NCI-H526 treated with DMSO at 0.1 percent for 48 hours (cell line): ENCODE results near the gene FOXA3.

ENCODE experiments used
- DNase-seq: peaks from one replicate; lab custom pipeline; 2025; lab: John Stamatoyannopoulos, UW

FOXA3 gene

DNA sequence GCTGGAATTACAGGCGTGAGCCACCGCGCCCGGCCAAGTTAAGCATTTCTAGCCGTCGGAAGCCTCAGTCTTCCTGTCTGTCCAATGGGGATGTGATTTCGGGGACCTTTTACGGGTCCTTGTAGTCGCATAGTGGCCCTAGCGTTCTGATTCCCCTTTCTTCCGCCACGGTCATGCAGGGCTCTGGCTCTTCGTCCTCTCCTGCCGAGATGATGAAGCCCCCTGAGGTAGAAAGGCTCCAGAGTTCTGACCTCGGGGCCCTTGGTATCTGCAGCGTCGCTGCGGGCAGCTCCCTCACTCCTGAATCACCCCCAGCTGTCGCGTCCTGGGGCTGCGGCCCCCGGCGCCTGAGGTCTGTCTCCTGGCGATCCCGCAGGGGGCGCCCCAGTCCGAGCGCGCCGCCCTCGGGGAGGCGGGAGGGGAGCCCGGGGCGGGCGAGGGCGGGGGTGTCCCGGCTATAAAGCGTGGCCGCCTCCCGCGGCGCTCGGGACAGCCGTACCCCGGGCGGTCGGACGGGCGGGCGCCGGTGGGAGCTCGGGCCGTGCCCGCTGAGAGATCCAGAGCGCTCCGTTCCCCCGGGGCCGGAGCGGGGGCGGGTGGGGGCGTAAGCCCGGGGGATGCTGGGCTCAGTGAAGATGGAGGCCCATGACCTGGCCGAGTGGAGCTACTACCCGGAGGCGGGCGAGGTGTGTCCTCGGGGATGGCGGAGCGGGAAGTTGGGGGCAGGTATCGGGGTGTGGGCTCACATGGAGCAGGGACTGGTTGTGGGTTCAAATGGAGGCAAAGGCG lies at the start of gene FOXA3:
Gene FOXA3 (plus strand): TSS at position 487 of the 789 bp plus-strand sequence. CDS start 131 bp downstream, at position 618.
- DNase-seq, result peak; percentile 18

DNA sequence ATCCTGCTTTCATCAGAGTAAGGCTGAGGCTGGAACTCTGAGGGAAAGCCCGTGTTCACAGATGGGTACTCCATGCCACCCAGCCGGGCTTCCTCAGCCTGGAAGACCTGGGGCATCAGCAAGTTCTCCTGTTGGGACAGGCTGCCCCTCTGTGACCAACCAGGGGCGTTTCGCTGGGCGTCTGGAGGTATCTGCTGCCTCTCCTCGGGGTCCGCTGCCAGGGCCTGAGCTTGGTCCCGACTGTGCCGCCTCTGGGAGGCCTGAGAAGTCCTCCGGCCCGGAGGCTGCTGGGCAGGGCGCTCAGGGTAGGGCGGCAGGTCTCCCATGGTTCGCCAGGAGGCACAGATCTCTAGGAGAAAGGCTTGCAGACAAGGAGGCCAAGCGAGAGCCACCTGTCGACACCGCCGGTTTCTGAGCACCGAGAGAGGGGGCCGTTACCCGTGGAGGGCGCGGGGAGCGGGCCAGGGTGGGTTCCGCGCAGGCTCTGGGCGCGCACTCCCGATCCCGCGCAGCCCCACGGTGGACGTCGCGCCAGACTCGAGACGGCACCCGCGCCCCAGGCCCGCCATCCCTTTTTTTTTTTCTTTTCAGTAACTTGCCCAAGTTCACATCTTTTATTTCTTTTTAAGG lies 49.2 kb upstream of the FOXA3 start, which contains the start of gene RSPH6A:
Gene RSPH6A (minus strand): TSS at position 458 of the 630 bp plus-strand sequence. CDS start 132 bp downstream, at position 326.
- DNase-seq, result no peak

DNA sequence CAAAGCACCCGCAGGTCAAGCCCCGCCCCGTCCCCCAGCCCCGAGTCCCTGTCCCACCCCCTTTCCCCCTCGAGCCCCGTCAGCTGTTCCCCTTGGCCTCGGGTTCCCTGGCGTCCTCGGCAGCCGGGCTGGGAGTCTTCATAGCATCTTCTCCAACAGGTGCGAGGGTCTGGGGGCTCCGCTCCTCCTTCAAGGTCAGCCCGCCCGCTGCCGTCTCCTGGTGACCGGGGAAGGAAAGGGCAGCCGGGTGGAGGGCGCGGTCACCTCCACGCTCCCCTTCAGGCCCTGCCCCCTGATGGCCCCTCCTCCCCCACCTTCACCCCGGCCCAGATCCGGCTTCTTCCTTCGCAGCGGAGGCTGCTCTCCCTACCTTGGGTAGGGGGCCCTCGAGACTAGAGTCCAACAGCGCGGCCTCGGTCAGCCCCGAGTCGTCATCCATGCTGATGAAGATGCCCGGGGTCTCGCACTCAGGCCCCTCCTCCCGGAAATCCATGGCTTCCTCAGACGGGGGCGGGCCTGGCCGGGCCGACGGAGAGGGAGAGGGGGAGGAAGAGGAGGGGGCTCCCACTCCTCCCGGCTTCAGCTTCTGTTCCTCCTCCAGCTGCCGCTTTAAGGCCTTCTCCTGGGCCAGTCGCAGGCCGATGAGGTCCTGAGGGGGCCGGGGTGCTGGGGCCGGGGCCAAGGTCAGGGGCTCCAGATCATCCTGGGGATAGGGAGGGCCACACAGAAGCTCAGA lies 48.5 kb upstream of the FOXA3 start:
- DNase-seq, result no peak

DNA sequence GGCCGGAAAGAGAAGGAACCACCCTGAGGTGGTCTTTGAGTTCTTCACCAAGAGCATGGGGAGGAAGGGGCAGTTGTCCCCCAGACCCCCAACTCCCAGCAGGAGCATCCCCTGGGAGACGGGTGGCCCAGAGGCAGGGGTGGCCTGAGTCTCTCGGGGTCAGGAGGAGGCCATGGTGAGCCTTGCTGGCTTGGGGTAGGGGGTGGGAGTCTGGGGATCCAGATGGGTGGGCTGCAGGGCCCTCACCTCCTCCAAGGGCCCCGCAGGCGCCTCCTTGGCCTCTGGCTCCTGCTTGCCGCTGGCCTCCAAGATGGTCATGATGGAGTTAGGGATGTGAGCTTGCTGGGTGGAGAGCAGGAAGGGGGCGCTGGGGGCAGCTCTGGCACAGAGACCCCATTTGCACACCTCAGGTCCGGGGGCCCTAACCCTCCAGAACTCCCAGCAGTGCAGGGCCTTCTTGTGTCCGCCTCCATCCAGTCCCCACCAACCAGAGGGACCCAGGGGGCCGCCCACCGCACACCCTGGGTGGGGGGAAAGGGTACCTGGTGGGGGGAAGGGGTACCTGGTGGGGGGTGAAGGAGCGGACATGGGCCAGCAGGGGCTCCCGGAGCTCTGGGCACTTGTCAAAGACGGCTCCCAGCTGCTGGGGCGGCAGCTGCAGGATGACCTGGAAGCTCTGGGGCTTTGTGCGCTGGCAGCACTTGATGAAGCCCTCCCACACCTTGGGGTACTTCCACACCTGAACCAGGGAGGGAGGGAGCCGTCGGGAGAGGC lies 47.7 kb upstream of the FOXA3 start:
- no peak for DNase-seq

DNA sequence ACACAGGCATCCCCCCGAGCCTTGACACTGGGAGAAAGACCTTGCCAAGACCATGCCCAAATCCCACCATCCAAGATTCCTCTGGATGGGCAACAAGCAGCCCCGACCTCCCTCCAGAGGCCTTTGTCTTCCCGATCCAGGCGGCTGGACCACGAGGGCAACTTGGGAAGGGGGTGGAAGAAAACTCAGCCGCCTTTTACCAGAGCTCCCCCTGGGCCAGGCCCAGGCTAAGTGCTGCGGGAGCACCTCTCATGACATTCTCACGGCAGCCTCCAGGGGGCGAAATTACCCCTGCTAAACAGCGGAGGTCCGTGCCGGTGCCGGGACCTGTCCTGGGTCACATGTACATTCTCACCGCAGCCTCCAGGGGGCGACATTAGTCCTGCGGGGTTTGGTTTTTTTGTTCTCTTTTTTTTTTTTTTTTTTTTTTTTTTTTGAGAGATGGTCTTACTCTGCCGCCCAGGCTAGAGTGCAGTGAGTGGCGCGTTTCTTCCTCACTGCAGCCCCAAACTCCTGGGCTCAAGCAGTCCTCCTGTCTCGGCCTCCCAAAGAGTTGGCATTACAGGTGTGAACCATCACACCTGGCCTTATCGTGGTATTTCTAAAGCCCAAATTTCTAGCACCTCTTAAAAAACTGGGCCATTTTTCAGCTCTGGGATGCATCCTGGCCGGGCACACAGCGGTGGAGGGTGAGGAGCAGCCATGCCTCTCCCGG lies 47.0 kb upstream of the FOXA3 start:
- DNase-seq, result peak; percentile 68

DNA sequence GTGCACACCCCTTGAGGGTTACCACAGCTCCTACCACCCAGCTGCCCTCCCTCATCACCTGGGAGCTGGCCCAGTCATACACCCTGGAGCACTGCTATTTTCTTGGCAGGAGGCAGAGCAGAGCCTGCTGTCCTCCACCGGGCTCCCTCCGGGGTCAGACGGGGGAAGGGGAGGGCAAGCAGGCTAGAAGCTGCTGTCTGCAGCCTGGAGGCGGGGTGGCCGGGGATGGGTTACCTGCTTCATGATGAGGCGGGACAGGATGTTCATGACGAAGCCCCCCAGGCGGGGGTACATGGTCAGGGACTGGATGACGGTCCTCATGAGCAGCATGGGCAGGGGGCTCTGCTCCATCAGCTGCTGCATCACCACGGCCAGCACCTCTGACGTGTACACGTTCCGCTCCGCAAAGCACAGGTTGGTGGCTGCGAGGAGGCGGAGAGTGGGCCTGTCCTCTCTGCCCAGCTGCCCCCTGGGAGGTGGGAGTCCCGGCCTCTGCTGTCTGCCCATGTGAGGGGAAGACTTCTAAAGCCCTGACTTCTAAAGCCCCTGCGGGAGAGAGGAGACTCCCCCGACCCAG lies 46.3 kb upstream of the FOXA3 start:
- DNase-seq, result no peak

DNA sequence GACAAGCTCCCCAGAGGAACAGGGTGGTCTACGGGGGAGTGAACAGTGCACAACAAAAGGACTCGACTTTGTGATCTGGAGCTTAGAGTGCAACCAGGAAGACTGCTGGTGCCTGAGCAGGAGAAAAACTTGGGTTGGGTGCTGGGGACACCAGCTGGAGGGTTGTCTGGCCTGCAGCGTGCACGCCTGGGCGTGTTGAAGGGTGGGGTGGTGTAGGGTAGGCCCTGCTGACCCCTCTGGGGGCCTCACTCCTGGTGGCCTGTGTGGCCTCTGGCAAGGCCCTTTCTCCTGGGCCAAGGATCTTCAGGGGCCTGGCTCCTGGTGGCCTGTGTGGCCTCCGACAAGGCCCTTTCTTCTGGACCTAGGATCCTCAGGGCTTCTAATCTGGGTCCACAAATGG lies 44.4 kb upstream of the FOXA3 start:
- no peak for DNase-seq

DNA sequence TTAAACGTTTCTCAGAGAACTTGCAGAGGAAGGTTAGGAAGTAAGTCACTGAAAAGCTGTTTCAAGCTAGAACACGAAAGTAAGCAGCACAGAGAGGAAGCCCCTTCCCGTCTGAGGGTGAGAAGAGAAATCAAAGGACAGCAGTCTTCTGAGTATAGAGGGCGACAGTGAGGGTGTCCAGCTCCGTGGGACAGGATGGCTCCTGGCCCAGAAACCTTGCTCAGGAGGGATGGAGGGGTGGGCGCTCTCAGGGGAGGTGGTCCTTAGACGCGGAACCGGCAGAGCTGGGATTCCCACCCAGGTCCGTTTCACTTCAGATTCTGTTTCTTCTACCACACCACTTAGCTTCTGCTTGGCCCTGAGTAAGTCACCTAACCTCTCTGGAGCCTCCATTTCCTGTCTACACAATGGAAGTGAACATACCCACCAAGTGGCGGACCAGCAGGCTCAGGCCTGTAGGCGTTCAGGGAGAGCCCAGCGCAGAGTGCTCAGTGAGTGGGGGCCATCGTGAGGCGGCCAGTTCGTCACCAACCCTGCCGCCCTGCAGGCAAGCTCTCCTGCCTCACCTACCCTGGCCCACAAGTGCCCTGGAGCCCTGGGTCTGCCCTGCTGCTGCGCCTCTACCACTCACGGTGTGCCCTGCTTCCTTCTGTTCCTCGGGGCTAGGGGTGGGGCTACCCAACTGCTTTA lies 43.6 kb upstream of the FOXA3 start:
- no peak for DNase-seq

DNA sequence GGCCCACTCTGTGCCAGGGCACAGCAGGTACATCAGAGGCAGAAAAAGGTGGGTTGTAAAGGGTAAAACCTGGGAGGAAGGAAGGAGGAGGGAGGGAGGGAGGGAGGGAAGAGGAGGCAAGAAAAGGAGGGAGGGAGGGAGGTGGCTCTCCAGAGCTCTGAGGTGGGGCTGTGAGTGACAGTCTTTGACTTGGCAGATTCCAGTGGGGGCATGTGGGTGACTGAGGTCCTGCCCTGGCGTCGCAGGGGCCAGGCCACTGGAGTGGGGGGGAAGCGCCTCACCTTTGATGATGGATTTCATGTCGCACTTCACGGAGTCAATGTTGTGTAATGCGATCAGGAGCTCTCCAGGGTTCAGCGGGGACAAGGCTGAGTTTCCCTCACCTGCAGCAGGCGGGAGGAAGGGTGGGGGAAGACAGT lies 43.0 kb upstream of the FOXA3 start:
- DNase-seq, result no peak

DNA sequence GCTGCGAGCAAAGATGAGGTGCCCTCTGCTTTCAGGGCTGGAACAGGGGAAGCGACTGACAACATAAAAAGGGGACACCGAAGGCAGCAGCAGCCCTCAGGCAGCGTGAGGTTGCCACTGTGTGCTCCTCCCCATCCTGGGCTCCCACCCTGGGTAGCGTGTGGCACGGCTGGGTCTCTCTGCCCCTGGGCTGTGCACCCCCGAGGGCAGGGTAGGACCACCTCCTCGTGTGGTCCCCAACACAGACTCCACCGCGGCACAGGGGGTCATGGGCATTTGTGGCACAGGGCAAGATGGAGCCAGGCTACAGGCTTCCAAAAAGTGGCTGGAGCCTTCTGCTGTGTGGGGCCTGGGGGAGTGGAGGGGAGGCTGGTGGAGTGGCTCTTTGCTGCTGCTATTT lies 42.6 kb upstream of the FOXA3 start:
- no peak for DNase-seq

DNA sequence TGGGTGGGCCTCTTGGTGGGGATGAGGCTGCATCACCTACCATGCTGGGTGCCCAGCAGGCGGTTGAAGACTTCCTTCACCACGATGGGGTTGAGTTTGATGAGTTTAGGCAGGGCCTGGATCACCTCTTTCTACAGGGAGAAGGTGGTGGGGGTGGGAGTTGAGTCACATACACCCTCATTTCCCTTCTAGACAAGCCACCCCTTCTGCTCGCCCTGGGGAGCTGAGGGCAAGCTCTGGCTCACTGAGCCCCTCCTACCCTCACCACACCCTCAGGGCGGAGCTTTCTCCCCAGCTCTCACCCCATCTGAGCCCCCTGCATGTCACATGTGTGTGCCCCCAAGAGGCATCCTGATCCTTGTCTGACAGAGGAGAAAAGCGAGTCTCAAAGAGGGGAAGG lies 41.4 kb upstream of the FOXA3 start:
- no peak for DNase-seq

DNA sequence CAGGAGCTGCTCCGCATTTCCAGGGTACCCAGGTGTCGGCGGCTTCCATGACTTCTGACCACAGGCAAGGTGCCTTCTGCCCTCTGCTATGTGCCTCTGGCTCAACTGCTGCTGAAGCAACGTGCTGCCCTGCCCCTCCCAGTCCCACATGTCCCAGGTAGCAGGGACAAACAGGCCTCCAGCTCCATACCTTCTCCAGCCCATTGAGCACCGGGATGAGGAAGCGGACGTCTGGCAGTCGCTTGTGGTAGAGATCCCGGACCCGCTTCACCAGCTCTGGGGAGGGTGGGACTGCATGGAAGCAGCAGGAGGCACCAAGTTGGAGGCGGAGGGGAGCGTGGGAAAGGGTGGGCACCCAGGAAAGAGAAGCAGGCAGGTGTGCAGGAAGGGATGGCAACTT lies 40.9 kb upstream of the FOXA3 start:
- DNase-seq, result no peak

DNA sequence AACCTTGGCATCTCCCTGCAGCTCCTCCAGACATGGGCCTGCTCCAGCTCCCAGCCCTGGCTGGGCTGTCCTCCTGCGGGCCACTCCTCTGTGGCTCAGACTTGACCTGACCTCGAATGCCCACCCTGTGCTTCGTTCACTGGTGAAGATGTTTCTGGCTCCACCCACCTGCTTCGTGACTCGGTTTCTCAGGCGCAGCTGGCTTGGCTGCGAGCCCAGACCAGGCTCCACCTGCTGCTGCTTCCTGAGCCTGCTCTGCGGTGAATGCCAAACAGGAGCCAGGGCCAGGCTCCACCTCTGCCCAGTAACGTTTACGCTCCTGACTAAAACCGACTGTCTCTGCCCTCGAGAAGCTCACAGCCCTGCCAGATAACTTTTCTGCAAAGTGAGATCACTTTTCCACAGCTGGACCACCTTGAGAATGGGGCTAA lies 40.1 kb upstream of the FOXA3 start:
- no peak for DNase-seq

DNA sequence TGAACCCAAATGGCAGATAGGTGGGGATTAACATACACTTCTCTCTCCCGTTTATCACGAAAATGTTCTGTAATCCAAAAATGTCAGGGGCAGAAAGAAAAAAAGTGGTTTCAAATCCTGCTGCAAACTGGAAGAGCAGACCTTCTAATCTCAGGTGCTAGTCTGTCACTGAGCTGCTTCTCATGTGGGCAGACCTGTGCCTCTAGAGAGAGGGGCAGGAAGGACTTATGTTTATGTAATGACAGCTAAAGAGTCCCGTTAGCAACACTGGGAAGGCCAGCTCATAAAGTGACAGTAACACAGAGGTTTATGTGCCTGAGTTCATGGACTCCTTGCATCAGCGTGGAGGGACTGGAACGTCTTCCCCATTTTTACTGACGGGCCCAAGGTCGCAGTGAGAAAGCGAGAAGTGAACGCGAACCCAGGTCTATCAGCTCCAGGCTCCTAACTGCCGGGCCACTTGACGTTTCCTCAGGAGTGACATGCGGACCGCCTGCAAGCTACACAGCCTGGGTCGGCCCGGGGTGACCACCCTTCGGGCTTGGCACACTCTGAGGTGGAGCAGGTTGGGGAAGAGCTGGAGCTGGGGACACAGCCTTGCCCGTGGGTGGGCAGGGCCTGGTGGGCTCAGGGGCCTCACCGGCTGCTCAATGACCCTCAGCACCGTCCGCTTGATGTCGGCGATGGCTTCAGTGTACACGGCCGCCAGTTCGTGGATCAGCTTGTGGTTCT lies 39.4 kb upstream of the FOXA3 start:
- no peak for DNase-seq

DNA sequence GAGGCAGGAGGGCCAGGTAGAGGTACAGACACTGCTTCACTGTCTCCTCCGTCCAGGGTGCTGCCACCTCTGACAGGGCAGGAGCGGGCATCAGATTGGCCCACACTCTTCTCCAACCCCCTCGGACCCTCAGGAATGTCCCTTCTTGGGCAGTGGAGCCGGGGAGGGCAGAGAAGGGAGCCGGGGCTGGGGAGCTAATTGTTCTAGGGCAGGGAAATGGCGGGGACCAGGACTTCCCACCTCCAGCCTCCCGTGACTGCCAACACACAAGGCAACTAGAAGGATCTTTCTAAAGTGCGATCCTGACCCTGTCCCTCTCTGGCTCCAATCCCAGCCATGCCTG lies 38.9 kb upstream of the FOXA3 start:
- no peak for DNase-seq

DNA sequence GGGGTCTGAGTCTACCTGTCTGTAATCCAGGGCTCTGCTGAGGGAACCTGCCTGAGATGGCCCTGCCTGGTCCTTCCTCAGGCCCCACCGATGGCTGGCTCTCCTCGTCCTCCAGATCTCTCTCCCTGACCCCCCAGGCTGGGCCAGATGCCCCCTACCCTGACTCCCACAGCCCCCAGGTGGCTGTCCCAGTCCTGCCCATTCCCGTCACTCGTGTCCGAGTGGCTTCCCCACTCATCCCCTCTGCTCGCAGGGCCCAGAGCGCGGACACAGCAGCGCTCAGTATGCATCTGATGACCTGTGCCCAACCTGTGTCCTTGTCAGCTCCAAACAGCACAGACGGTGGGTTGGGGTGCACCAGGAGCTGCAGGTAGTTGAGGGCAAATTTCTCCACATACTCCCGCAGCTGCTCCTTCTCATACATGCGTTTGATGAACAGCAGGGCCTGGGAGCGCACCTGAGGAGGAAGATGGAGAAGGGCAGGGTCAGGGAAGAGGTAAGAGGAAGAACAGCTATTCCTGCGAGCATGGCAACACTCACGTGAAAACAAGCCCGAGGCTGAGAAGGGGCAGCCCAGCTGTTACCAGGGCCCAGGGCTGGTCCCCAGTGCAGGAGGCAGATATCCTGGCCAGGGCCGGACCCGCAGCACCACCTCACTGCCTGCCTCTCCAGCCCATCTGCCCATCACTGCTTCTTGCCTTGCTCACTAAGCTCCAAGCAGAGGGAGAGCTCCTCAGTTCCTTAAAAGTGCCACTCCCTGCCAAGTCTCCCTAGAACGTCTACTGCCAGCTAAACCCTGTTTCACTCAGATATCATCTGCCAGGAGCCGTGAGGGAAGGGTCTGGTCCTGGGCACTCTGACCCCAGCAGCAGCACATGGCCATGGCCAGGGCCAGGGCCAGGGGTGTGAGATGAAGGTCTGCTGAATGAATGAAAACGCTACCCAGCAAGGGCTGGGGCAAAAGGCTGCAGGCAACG lies 37.9 kb upstream of the FOXA3 start:
- no peak for DNase-seq

DNA sequence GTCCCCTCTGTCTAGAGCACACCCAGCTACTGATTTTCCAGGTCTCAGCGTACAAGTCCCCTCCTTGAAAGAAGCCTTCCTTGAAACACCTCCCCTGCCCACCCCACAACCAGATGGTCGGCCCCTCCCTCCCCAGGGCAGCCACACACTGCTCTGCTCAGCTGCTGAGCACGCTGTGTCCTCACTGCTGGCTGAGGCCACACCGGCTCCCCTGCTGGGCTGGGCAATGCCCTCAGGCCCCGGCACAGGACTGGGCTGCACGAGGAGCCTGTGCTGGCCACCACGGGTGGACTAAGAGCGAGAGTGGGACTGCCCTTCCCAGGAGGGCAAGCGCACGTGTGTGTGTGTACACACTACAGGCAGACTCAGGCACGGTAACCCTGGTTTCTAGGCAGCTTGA lies 37.2 kb upstream of the FOXA3 start:
- DNase-seq, result no peak

DNA sequence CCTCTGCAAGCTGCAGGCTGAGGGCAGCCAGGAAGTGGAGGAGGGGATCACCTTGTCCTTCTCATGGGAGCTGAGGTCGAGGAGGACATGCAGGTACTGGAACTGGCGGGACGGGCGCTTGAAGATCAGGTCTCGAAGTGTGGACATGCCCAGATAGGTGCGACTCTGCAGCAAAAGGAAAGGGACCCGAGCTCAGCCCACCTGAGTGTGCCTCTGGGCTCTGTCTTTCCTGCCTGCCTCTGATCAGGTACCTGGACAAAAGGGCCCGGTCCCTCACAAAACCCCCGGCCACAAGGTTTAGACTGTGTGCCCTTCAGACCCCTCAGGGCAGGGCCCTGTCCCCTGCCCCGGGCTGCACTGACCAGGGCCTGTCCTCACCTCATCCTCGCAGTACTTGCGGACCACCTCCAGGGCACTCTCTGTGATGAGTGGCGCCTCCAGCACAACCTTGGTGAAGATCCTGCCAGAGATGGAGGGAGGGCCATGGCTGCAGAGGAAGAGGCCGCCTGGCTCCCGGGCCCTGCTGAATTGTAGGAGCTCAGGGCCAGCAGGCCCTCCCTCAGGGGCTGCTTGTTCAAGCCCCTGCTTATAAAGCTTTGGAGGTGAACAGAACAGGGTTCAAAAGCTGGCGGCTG lies 36.5 kb upstream of the FOXA3 start:
- DNase-seq, result no peak
